Smooth muscle cell (in vitro differentiated cells): ENCODE results near the gene FAM3D. TPM values are rescaled to one million over a fixed set of nuclear protein-coding genes. Genes with fewer than 3 reads are reported as not detected.

ENCODE experiments used
- DNase-seq: peaks from one replicate; lab custom pipeline; 2025; ENCODE audit not compliant: unreplicated experiment; lab: John Stamatoyannopoulos, UW
- H2AFZ ChIP-seq: fragments of 200-600 bp; sonication (generic); 2 replicates; pipeline ENCODE4 v1.6.0; 2016; ENCODE audit warnings: antibody characterized with exemption, low read depth, mild to moderate bottlenecking
- H3F3A ChIP-seq: fragments of 200-600 bp; sonication (generic); 2 replicates; pipeline ENCODE4 v1.6.0; 2017; ENCODE audit warnings: antibody characterized with exemption, low read depth
- H3K27ac ChIP-seq: fragments of 200-600 bp; sonication (generic); 2 replicates; pipeline ENCODE4 v1.5.1; 2016; ENCODE audit warnings: low read depth, mild to moderate bottlenecking
- H3K27me3 ChIP-seq: fragments of 200-600 bp; sonication (generic); 2 replicates; pipeline ENCODE4 v1.6.1; 2016; ENCODE audit warnings: low read depth, mild to moderate bottlenecking
- H3K36me3 ChIP-seq: fragments of 200-600 bp; sonication (generic); 2 replicates; pipeline ENCODE4 v1.5.1; 2016; ENCODE audit warnings: low read depth
- H3K4me1 ChIP-seq: fragments of 200-600 bp; sonication (generic); 2 replicates; pipeline ENCODE4 v1.5.1; 2016; ENCODE audit warnings: low read depth
- H3K4me2 ChIP-seq: fragments of 200-600 bp; sonication (generic); 2 replicates; pipeline ENCODE4 v1.6.0; 2016; ENCODE audit warnings: mild to moderate bottlenecking
- H3K4me3 ChIP-seq: fragments of 200-600 bp; sonication (generic); 2 replicates; pipeline ENCODE4 v1.5.1; 2016; ENCODE audit warnings: mild to moderate bottlenecking
- H3K79me2 ChIP-seq: fragments of 200-600 bp; sonication (generic); 2 replicates; pipeline ENCODE4 v1.6.0; 2016; ENCODE audit warnings: low read depth, mild to moderate bottlenecking
- H3K9ac ChIP-seq: fragments of 200-600 bp; sonication (generic); 2 replicates; pipeline ENCODE4 v1.6.0; 2016; ENCODE audit warnings: low read depth
- H3K9me3 ChIP-seq: fragments of 200-600 bp; sonication (generic); replicated peaks from 2 replicates; pipeline ENCODE4 v1.5.1; 2016; ENCODE audit warnings: low read depth
- H4K20me1 ChIP-seq: fragments of 200-600 bp; sonication (generic); 2 replicates; pipeline ENCODE4 v1.6.0; 2016; ENCODE audit warnings: low read depth
- WGBS: methylation state at CpG from one replicate; pipeline ENCODE4 v1.1.7; 2016; ENCODE audit warnings: low lambda C conversion rate; 5-methylcytosine and 5-hydroxymethylcytosine counted together
- polyA plus RNA-seq: library from polyadenylated mRNA; unstranded; fragments of >200 nt; fragmentation: Nextera tagmentation; extraction: Ambion mirVana; gene quantifications from 2 replicates; pipeline ENCODE4 v1.2.1, GENCODE V29; 2016
- total RNA-seq: library from RNA; depleted of rRNA; stranded (reverse); fragments of >200 nt; gene quantifications from 2 replicates; pipeline ENCODE4 v1.2.3, GENCODE V29; 2014
- TF ChIP-seq, protein P1 (sequence below): fragments of 200-600 bp; sonication (generic); IDR thresholded peaks from 2 replicates; pipeline ENCODE4 v1.5.1; 2017; ENCODE audit warnings: borderline replicate concordance, mild to moderate bottlenecking, antibody characterized with exemption; ENCODE audit not compliant: insufficient read depth, poor library complexity, severe bottlenecking

FAM3D gene
- total and polyA plus RNA-seq, 2 experiments from 2014 or later = 0.18 to 0.33 TPM

DNA sequence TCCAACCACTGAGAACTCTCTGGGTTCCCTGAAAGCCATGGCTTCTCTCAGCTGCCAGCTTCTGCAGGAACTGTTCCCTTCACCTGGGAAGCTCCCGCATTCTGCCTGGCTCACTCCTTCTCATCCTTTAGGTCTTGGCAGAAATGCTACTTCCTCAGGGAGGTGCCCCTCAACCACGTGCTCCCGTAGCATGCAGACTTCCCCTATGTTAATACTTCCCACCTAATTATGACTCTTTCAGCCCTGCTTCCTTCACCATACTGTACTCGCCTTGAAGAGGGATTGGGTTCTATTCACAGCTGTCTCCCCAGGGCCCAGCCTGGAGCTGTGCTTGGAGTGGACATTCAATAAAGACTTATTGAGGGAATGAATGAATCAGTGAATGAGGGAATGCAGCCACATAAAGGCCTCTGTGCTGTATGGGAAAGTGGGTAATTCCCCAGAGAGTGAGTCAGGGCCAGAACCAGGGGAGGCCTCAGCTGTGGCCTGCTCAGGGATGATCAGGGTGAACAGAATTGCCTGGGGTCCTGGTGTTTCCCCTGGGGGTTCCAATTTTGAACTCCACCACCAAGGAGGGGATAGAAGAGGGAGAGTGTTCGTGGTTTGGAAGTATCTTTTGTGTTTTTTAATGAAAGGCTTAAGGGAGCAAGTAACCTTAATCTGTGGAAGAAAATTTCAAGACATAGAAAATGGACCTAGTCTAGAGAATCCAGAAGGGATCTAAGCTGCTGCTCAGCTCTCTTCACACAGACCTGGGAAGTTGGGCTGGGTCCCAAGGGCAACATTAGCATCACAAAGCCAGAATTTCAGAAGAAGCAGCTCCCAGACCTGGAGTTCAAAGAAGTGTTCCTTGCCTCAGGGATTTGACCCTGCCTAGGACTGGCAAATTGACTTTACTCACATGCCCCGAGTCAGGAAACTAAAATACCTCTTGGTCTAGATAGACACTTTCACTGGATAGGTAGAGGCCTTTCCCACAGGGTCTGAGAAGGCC is 74.8 kb downstream of the FAM3D start:
- no peak overlapping the region for H3K4me2 ChIP-seq
- H3K9me3 ChIP-seq = no peaks in the 10 kb centered on the region
- DNase-seq = no peak
- no peaks in the 10 kb centered on the region for H3F3A ChIP-seq
- no peaks in the 10 kb centered on the region for H3K4me1 ChIP-seq
- no peak overlapping the region for H3K9ac ChIP-seq
- H3K27ac ChIP-seq = no peak overlapping the region
- H3K27me3 ChIP-seq = peaks cover 12% of the 10 kb centered on the region
- no peaks in the 10 kb centered on the region for H3K36me3 ChIP-seq
- no peaks in the 10 kb centered on the region for H4K20me1 ChIP-seq
- TF ChIP-seq, protein P1, sequence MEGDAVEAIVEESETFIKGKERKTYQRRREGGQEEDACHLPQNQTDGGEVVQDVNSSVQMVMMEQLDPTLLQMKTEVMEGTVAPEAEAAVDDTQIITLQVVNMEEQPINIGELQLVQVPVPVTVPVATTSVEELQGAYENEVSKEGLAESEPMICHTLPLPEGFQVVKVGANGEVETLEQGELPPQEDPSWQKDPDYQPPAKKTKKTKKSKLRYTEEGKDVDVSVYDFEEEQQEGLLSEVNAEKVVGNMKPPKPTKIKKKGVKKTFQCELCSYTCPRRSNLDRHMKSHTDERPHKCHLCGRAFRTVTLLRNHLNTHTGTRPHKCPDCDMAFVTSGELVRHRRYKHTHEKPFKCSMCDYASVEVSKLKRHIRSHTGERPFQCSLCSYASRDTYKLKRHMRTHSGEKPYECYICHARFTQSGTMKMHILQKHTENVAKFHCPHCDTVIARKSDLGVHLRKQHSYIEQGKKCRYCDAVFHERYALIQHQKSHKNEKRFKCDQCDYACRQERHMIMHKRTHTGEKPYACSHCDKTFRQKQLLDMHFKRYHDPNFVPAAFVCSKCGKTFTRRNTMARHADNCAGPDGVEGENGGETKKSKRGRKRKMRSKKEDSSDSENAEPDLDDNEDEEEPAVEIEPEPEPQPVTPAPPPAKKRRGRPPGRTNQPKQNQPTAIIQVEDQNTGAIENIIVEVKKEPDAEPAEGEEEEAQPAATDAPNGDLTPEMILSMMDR = no peak
- no peak overlapping the region for H3K4me3 ChIP-seq
- H2AFZ ChIP-seq = no peak overlapping the region
- no peaks in the 10 kb centered on the region for H3K79me2 ChIP-seq
- 75% methylated on average over 6 of the region's 6 CpGs for WGBS

DNA sequence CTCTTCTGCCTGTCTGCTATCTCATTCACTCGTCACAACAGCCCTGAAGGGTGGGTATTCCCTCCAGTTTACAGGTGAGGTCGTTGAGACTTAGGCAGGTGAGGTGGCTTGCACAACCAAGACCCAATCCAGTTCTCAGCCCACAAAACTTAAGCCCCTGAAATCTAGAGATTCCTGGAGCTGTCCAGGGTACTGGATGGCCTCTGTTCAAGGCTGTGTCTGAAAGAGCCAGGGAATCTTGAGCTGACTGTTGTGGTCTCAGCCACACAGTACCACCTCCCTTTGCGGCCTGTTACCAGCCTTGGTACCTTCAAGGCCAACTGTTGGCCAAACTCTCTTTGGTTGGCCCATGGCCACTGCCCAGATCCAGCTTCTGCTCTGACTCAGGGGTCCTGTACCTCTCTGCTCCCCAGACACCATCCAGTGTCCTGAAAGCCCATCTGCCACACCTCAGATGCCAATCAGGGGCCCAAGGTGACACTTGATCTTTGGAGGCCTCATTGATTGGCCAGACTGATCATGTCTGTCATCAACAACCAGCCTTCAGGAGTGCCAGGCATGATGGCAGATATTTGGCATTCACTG is 78.5 kb downstream of the FAM3D start:
- H3K79me2 ChIP-seq = no peaks in the 10 kb centered on the region
- H3K36me3 ChIP-seq = no peaks in the 10 kb centered on the region
- TF ChIP-seq, protein P1 = no peak
- no peak overlapping the region for H2AFZ ChIP-seq
- H3K9ac ChIP-seq = no peak overlapping the region
- H3K9me3 ChIP-seq = no peaks in the 10 kb centered on the region
- H3K27me3 ChIP-seq = peaks cover 44% of the 10 kb centered on the region
- peak; percentile 1 for DNase-seq
- no peaks in the 10 kb centered on the region for H3F3A ChIP-seq
- H3K27ac ChIP-seq = no peak overlapping the region
- peaks cover 12% of the 10 kb centered on the region for H3K4me1 ChIP-seq
- H3K4me2 ChIP-seq = no peak overlapping the region
- WGBS = 30% methylated on average over 3 of the region's 3 CpGs
- H3K4me3 ChIP-seq = no peak overlapping the region
- H4K20me1 ChIP-seq = no peaks in the 10 kb centered on the region

DNA sequence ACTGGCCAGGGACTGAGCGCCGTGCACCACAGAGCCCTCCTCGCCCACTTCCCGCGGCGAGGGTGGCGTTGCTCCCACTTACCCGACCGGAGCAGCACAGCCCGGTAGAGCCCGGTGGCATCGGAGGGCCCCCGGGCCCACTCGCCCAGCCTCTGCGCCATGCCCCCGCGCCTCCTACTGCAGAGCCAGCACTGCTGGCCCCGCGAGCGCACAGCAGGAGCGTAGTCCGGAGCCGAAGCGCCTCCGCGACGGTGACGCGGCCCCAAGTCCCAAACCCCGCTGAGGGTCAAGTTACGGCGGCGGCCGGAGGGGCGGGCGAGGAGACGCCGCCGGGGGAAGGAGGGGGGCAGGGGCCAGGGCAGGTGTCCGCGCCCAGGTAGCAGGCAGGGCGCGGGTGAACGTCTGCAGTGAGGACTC is 79.8 kb downstream of the FAM3D start:
- no peak overlapping the region for H3K9ac ChIP-seq
- H3F3A ChIP-seq = no peaks in the 10 kb centered on the region
- WGBS = 16% methylated on average over 28 of the region's 44 CpGs
- no peak overlapping the region for H3K4me3 ChIP-seq
- peak overlapping the region; percentile 44 for H3K4me2 ChIP-seq
- DNase-seq = no peak
- no peaks in the 10 kb centered on the region for H3K79me2 ChIP-seq
- peaks cover 44% of the 10 kb centered on the region for H3K27me3 ChIP-seq
- peaks cover 12% of the 10 kb centered on the region for H3K4me1 ChIP-seq
- TF ChIP-seq, protein P1 = no peak
- no peaks in the 10 kb centered on the region for H3K36me3 ChIP-seq
- H3K27ac ChIP-seq = no peak overlapping the region
- H3K9me3 ChIP-seq = no peaks in the 10 kb centered on the region
- H4K20me1 ChIP-seq = no peaks in the 10 kb centered on the region
- H2AFZ ChIP-seq = no peak overlapping the region
